Activated gamma-delta T cell treated with Interleukin-2 at 50 U/mL for 16 hours (primary cell): ENCODE data around the gene ARFIP1.
A peak's percentile ranks its signal among the peaks of the same experiment; 100 is the strongest.
"Not testable (repeated sequence)": the region's sequence is repeated elsewhere in the genome, so short reads cannot be mapped to it uniquely, and the experiment has no call there.

Experiments used
- DNase-seq: peaks from one replicate; pipeline ENCODE4 v3.0.0-alpha.2; 2020

ARFIP1 gene, protein sequence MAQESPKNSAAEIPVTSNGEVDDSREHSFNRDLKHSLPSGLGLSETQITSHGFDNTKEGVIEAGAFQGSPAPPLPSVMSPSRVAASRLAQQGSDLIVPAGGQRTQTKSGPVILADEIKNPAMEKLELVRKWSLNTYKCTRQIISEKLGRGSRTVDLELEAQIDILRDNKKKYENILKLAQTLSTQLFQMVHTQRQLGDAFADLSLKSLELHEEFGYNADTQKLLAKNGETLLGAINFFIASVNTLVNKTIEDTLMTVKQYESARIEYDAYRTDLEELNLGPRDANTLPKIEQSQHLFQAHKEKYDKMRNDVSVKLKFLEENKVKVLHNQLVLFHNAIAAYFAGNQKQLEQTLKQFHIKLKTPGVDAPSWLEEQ

DNA sequence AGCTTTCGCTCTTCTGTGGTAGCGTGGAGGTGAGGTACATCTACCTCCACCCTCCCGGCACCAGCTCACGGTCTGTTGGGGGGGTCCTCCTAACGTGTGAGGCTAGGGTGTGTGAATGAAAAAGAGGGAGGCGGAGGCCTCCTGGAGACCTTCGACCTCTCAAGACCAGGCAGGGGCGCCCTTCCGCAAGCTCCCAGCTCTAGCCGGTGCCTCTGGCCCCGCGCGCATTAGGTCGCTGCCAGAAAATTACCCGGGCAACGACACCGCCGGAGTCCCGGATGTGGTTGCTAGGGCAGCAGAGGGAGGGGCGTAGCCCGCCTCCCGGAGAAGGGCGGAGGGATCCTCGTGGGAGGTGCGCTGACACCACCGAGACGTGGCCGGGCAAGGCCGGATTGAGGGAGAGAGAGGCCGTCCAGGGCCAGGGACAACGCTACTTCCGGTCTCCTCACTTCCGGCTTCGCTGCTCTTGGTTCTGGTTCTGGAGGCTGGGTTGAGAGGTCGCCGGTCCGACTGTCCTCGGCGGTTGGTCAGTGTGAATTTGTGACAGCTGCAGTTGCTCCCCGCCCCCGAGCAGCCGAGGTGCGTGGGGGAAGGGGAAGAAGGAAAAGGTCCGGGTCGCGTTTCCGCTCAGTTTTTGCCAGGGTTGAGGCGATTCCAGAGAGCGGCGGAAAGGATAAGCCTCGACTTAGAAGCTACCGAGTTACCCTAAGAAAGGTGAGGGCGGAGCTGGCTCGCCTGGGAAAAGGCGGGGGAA is at the start of gene ARFIP1, which contains the start of gene TIGD4:
Gene ARFIP1, plus strand, starts transcription at position 442 of the 754 bp plus-strand sequence. CDS start 49,680 bp downstream, outside the sequence.
Gene TIGD4, minus strand, starts transcription at position 218 of the 754 bp plus-strand sequence. CDS start 8,726 bp downstream, outside the sequence.
- DNase-seq, result peak; percentile 93

DNA sequence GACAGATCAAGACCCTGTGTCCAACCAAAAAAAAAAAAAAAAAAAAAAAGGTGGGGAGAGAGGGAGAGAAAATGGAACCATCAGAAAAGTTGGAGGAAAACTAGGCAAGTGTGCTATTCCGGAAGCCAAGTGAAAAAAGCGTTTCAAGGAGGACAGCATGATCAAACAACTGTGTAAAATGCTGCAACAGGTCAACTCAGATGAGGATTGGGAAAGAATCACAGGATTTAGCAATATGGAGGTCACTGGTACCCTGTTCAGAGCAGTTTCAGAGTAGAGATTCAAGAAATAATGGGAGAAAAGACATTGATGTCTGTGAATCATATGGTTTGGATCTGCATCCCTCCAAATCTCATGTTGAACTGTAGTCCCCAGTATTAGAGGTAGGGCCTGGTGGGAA is 47.8 kb upstream of the ARFIP1 start:
- no peak for DNase-seq

DNA sequence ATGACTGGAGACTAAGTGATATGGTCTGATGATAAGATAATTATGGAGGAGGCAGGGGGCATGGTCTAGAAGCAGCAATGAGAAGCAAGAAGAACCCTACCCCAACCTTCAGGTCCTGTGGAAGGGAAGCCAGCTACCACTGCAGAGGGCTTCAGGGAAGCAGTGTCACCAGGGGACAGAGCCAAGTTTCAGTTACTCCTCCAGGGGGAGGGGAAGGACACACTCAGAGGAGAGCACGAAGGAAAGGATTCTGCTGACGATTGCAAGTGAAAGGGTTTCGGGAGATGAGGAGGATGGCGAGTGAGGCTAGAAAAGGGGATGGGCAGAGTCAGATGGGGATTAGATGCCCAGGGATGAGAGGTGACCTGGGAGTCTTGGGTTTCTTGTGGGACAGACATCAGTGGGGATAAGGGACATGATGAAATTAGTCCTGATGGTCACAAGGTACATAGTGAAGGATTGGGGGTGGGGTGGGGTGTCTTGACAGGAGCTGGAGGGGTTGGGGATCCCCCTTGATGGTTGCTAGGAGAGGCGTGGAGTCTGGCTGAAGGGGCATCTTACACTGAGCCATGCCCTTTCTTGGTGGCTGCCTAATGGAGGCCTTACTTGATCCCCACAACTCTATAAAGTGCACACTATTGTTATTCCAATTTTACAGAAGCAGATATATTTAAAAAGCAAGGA is 45.6 kb upstream of the ARFIP1 start:
- no peak for DNase-seq

DNA sequence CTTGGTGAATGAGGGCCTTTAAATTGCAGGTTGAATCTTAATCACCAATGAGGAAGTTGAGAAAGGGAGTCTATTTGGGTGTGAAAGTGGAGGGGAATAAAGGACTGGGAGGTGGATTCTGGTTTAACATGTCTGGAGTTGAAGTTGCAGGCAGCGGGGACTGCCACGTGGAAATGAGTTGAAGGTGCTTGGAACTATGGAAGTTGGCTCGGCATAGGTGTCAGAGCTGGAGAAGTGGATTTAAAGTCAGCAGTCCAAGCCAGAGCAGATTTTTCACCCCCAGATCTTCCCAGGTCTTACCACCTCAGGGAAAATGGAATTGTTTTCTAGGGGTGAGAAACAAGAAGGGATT is 45.1 kb upstream of the ARFIP1 start:
- DNase-seq, result no peak

DNA sequence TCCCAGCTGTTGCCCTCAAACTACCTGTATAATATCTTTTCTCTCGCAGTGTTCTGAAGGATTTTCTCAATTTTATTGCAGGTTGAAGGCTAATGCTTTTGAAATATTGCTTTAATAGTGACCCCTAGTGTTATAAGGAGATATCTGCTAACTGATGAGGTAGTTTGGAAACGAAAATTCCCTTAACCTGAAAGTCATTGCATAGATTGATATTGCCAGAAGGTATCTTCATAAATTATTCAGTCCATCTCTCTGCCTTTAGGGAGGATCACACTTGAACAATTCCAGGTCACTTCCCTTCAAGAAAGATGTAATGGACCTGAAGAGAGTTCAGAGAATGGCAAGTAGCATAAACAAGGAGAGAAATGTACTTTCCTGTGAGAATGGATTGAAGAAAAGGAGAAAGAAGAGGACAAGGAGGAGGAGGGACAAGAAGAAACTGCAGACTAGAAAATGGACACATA is 44.3 kb upstream of the ARFIP1 start:
- no peak for DNase-seq

DNA sequence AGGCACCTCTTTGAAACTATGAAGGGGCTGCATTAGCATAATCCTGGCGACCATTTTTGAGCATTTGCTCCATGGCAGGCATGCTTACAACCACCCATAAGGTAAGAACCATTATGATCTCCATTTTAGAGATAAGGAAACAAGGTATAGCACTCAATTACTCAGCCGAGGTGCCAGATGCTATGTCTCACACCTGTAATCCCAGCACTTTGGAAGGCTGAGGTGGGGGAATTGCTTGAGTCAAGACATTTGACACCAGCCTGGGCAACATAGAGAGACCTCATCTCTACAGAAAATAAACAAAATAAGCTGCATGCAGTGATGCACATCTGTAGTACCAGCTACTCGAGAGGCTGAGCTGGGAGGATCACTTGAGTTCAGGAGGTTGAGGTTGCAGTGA is 43.8 kb upstream of the ARFIP1 start:
- no peak for DNase-seq

DNA sequence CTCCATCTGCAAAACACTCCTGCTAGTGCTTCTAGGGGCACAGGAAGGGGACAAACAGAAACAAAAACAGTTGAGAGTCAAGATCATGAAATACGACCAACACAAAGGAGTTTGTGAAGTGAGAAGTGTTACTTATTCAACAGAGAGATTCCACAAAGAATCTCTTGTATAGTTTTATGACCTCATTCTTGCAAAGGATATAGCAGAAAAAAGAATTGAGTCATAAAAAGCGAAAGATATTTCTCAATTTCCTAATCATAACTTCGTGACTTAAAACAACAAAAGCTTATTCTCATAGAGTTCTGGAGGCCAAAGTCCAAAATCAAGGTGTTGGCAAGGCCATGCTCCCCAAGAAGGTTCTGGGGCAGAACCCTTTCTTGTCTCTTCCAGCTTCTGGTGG is 40.9 kb upstream of the ARFIP1 start:
- DNase-seq, result no peak

DNA sequence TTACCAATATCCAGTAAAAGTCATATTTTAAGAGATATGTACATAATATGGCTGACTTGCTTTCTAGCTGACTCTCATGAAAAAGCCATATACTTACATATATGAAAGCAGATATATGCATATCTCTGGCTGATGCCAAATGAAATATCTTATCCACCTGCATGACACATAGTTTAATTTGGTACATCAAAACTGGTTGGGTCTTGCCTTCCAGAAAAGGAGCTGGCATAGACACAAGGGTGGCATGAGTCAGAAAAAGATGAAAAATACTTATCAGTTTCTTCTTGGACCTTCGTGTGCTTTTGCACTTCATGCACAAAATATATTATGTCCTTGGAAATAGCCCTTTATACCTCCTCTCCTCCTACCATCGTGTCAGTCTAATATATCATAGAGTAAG is 32.3 kb upstream of the ARFIP1 start:
- DNase-seq, result no peak

DNA sequence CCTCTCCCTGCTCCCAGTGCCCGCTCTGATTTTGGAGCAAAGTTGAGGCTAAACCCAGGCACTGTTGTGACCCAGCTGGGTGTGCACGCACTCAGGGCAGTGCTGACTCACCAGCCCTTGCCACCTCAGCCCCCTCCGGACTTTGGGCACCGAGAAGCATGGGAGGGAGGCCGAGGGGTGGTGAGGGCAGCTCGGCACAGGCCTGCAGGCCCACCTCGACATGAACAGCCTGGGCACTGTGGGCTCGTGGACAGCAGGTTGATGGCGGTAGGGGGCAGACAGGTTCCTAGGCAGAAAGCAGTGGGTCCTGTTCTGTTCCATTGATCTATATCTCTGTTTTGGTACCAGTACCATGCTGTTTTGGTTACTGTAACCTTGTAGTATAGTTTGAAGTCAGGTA is 31.1 kb upstream of the ARFIP1 start:
- no peak for DNase-seq

DNA sequence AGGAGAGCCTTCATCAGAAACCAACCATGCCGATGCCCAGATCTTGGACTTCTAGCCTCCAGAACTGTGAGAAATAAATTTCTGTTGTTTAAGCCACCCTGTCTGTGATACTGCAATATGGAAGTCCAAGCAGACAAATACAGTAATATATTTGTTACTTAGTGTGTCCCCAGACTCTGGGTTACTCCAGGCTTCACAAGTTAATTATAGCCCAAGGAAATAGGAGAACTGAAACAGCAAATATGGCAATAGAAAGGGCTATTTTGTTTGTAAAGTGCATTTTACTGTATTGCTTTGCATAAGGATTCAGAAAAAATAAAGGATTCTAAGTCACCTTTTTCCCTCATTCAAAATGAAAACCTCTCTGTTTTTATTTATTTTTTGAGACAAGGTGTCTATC is 16.0 kb upstream of the ARFIP1 start:
- no peak for DNase-seq

DNA sequence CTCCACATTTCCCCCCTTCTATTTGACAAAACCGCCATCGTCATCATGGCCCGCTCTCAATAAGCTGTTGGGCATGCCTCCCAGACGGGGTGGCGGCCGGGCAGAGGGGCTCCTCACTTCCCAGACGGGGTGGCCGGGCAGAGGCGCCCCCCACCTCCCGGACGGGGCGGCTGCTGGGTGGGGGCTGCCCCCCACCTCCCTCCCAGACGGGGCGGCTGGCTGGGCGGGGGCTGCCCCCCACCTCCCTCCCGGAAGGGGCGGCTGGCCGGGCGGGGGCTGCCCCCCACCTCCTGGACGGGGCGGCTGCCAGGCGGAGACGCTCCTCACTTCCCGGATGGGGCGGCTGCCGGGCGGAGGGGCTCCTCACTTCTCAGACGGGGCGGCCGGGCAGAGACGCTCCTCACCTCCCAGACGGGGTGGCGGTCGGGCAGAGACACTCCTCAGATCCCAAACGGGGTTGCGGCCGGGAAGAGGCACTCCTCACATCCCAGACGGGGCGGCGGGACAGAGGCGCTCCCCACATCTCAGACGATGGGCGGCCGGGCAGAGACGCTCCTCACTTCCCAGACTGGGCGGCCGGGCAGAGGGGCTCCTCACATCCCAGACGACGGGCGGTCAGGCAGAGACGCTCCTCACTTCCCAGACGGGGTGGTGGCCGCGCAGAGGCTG is 14.6 kb upstream of the ARFIP1 start:
- DNase-seq, result not testable (repeated sequence)

DNA sequence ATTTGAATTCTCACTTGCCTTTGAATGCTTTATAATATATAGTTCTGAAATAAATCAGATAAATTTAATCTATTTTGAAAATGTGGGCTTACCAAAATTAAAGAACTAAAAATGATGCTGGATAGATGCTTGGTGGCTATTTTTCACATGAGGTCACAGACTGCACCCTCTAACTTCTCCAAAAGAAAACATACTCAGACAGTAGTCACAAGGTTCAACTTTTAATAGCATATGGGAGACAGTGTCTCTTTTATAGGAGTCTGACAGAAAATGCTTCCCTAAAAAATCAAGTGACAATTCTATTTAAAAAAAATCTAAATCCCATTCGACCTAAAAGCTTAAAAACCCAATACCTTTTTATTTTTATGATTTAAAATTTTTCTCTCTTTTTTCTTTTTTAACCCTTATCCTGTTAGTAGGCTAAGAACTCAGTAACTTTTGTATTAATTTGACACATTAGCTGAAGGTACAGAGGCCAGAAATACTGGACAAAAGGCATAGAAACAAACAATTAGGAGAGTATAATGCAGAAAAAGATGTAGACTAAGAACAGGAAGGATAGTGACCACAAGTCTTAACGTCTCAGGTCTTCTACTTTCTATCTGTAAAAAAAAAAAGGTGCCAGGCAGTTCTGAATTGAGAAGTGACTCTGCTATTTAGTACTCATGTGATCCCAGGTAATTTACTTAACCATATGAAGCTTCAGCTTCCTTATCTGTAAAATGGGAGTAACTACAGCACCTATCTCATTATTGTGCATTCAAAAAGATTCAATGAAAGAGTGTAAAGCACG is 7.8 kb upstream of the ARFIP1 start:
- no peak for DNase-seq

DNA sequence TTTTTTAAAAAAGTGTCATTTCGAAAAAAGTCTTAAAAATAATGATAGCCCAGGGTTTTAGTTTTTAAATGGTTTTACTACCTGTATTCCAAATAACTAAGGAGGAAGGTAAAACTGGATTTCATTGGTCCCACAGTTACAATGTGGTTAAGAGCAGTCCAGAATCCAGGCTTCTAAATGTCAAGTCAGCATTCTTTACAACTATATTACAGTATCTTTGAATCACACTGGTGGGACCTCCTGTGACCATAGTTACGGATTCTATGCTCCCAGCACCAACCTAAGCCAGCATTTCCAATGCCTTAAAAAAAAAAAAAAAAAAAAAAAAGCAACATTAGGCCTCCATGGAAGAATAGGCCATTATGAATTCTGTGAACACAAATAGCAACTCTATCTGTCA is 6.4 kb upstream of the ARFIP1 start:
- no peak for DNase-seq

DNA sequence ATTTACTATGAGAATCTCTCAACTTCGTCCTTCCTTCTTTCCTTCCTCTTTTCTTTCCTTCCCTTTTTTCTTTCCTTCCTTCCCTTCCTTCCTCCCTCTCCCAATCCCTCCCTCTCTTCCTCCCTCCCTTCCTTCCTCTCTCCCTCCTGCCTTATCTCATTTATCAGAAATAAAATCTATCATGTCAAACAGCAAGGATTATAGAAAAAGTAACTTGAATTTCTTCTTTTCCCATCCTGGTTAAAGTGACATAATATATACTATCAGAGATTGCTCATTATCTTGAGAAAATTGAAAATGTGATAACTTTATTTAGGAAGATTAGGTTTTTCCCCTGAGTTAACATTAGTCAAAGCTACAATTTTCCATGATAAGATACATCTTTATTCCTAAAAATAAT is 5.8 kb upstream of the ARFIP1 start:
- DNase-seq, result no peak

DNA sequence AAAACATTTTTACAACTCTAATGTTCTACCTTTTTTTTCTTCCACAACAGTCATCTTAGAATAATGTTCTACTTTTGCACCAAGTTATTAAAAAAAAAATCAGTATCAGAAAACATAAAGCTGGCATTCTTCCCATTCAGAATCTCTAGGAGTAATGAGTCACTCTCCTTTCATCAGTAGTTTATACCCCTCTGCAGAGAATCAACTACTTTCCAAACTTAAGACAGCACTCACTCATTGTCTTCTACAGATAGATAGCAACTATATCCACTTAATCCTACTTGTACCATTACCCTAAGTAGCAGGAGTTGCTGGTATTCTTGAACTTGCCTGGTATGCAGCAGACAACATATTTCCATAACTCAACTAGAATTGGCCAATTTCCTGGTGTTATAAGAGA is 3.4 kb upstream of the ARFIP1 start:
- no peak for DNase-seq

DNA sequence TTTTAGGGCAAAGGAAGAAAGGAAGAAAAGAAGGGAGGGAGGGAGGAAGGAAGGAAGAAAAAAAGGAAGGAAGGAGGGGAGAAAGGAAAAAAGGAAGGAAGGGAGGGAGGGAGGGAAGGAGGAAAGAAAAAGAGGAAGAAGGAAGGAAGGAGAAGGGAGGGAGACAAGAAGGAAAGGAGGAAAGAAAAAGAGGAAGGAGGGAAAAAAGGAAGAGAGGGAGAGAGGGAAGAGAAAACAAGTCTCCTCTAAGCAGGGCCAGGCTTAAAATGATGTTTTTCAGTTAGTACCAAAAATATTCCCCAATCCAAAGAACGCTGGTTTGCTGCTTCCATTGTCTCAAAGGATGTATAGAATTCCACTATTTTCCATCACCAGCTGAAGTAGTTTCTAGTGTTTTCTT is 2.3 kb upstream of the ARFIP1 start:
- no peak for DNase-seq

DNA sequence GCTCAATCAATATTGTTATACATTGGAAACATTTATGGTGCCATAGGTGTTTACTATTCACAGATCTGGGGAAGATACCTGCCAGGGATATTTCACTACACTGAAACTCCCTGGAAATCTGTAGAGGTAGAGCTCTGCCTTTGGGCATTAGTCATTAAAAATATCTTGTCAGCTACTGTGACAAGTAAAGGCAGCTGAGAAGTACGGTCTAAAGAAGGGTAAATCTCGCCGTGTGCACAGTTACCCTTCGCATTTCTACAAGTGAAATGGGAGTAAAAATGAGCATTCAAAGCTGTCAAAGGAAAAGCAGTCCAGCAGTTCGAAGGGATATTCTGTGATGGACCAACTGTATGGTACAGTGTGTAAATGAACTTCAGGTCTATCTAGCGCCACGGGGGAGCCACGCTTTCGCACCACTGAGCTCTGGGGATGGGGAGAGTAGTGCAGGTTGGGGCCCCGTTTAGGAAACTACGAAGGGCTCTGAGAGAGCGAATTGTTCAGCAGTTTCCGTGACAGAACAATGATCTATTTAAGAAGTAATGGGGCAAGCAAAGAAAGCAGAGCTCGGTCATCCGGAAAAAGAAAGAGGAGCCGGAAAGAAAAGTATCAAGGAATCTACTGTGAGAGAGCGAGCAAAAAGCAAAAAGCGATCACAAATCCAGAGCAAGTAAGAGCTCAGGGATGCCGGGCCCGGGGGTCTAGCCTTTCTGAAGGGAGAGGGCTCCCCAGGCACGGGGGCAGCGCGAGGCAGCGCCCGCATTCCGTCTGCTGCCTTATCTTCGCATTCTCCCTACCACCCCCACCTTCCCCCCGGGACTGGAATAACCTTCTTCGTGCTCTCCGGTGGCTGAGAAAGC is 870 bp upstream of the ARFIP1 start:
- peak; percentile 10 for DNase-seq

DNA sequence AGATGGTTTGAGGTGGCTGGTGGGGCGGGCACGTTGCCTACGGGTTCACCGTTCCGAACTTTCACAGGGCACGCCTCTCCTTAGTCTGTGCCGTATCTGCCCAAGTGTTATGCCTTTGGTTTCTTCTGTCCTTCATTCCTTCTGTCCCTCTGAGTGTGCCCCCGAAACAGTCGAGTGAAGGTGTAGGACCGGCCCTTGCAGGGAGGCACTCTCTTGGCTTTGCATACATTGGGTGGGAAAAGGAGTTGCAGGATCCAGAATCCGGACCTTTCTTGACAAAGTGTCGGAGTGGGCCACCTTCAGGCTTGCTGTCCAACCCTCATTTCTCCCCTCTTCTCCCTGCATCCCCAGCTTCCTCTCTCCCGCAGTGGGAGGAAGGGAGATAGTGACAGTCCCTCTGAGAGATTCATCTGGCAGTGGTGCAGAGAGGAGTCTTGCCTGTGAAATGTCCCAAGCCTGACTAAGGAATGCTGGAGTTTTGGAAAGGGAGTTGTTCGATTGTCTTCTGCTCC is 569 bp downstream of the ARFIP1 start:
- no peak for DNase-seq

DNA sequence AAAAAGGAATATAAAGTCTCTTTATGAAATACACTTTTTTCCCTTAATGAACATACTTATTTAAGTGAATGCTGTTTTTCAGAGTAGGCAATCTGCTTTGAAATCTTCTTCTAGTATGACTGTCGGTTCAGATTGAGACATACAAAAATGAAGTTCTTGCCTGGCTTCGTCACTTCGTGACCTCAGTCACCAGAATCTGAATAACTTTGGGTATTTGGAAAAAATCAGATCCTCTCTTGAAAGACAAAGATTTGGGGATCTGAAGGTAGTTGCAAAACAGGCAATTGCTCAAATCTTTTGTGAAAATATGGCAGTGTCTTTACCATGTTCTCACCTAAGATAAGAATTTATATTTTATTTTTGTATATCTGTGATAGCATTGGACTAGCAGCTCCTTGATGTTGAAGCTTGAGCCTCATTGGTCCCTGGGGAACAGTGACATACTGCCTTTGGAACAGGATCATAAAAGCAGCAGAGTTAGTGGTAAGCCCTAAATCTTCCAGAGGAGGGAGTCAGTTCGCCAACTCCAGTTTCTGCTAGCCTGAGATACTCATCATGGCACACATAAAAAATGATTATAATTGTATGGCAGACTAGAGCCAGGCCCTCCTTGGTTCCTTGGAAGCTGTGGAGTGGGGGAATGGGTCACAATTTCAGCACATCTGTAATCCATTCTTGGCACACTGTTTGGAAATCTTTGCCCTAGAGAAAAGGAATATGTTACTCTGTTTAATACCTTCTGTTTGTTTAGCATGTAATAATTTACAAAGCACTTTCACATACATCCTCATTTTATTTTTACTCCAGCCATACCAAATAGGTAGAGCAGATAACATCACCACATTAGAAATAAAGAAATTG is 5.0 kb downstream of the ARFIP1 start:
- DNase-seq, result no peak
